Activated naive CD4-positive, alpha-beta T cell treated with anti-CD3 and anti-CD28 coated beads, Interleukin-2, amount 10 ng/mL, durations not matched to agents 7 days and 5 days (primary cell): ENCODE data around the gene TTF2.
A peak's percentile ranks its signal among the peaks of the same experiment; 100 is the strongest.
"Not testable (repeated sequence)": the region's sequence is repeated elsewhere in the genome, so short reads cannot be mapped to it uniquely, and the experiment has no call there.

Experiments
- CTCF ChIA-PET: fragments of 350-600 bp; sonication (Branson Sonifier 250); formaldehyde crosslinking; loops from one replicate; lab custom pipeline; 2021; ENCODE audit warnings: antibody characterized with exemption; lab: Charles Lee
- DNase-seq: peaks from one replicate; pipeline ENCODE4 v3.0.0-alpha.2; 2020
- H3K27ac Mint-ChIP-seq: one replicate; pipeline ENCODE4 v1.8.0; 2021; ENCODE audit warnings: mild to moderate bottlenecking, moderate library complexity, mixed read lengths
- H3K27me3 Mint-ChIP-seq: one replicate; pipeline ENCODE4 v1.8.0; 2021; ENCODE audit warnings: mild to moderate bottlenecking, mixed read lengths
- H3K36me3 Mint-ChIP-seq: one replicate; pipeline ENCODE4 v1.8.0; 2021; ENCODE audit warnings: mixed read lengths
- H3K4me1 Mint-ChIP-seq: one replicate; pipeline ENCODE4 v1.8.0; 2021; ENCODE audit warnings: mixed read lengths
- H3K4me3 Mint-ChIP-seq: one replicate; pipeline ENCODE4 v1.8.0; 2021; ENCODE audit warnings: mild to moderate bottlenecking, moderate library complexity, mixed read lengths
- H3K9me3 Mint-ChIP-seq: one replicate; pipeline ENCODE4 v1.8.0; 2021; ENCODE audit warnings: mixed read lengths

The TTF2 gene

DNA sequence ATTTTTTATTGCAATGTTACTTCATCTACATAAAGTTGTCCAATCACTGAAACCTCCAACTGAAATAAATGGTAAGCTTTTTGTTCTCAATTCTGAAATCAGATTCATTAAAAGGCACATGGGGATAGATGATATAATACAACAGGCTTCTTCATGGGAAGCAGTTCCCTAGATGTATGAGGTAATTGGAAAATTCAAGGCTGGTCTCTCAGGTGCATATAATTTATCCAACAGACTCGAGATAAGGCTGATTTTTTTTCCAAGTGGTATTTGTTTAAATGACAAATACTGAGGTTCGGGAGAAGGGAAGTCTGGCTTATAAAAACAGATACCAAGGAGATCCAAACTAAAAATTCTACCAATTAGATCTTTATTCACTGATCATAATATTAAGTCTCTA is 47.2 kb downstream of the TTF2 start:
- H3K4me3 Mint-ChIP-seq = no peak overlapping the region
- CTCF ChIA-PET = no interaction called here
- no peak overlapping the region for H3K27ac Mint-ChIP-seq
- no peaks in the 10 kb centered on the region for H3K27me3 Mint-ChIP-seq
- peaks cover 3% of the 10 kb centered on the region for H3K4me1 Mint-ChIP-seq
- no peaks in the 10 kb centered on the region for H3K9me3 Mint-ChIP-seq
- no peak for DNase-seq
- peaks cover 43% of the 10 kb centered on the region for H3K36me3 Mint-ChIP-seq

DNA sequence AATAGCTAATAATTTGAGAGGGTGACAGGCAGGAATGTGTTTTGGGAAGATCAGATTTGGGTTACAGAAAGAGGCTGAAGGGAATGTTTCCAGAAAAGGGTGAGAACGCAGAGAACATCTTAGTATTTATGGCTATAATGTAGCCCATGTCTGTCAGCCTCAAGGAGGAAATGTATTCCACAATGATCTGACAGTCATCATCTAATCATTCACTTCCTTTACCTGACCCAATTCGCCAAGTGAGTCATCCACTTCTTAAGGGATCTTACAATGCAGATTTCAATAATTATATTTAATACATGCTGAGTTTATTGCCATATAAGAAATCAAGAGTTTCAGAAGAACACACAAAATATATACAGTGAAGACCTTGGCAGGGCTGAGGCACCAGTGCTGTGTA is 50.6 kb downstream of the TTF2 start:
- H3K4me3 Mint-ChIP-seq = no peak overlapping the region
- H3K36me3 Mint-ChIP-seq = peaks cover 17% of the 10 kb centered on the region
- CTCF ChIA-PET = interaction anchor here (1.1 to 1.2 kb wide), 2 partner anchors 11 to 17 kb away, joined by 4 to 6 read pairs; no protein-coding TSS in a partner anchor
- no peaks in the 10 kb centered on the region for H3K27me3 Mint-ChIP-seq
- peak overlapping the region; percentile 3 for H3K27ac Mint-ChIP-seq
- peaks cover 3% of the 10 kb centered on the region for H3K4me1 Mint-ChIP-seq
- DNase-seq = no peak
- H3K9me3 Mint-ChIP-seq = no peaks in the 10 kb centered on the region

DNA sequence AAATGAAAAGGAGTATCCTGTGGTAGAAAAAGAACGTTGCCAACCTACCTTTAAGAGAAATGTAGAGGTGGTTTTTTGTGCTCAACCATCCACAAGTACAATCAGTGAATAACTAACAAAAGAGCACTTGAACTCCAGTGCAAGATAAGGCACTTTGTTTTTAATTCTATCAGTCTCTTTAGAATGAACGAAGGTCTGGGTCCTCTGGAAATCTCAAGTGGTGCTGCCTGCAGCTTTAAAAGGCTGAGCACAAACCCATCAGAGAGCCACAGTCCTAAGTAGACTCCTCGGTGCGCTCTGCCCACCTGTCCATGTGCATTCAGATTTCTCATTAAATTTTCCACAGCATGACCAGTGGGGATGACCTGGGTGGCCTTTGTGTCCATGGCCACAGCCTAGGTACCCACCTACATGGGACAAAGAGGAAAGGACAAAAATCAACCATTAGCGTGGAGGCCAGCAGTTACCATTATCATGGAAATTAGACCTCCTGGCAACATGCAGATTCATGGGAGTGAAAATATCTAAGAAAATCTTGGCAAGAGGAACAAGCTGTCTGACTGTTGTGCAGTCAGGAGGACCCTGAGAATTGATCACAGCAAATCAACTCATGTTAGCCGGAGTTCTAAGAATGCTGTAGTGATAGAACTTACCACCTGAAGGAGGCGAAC is 52.1 kb downstream of the TTF2 start:
- peaks cover 4% of the 10 kb centered on the region for H3K36me3 Mint-ChIP-seq
- H3K4me1 Mint-ChIP-seq = peaks cover 3% of the 10 kb centered on the region
- DNase-seq = no peak
- CTCF ChIA-PET = no interaction called here
- no peaks in the 10 kb centered on the region for H3K9me3 Mint-ChIP-seq
- H3K27me3 Mint-ChIP-seq = peaks cover 5% of the 10 kb centered on the region
- H3K27ac Mint-ChIP-seq = no peak overlapping the region
- no peak overlapping the region for H3K4me3 Mint-ChIP-seq

DNA sequence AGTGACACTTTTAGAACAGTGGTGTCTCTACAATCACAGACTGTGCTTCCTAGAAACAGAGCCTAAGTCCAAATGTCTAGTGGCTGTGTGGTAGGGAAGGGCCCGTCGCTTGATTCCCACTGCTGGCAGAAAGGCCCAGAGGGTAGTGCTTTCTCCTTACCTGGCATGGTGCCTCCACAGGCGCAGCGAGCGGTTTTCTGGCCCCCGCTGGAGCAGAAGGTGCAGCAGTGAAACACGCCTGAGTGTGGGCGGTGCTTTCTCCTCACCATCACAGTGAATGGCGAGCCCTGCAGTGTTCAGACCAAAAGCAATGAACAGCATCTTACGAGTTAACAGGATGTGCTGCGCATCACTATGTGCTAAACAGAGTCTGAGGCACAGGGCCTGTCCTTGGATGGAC is 53.1 kb downstream of the TTF2 start:
- CTCF ChIA-PET = interaction anchor here (1.8 kb wide), 1 partner anchor 9 kb away, joined by 8 read pairs; no protein-coding TSS in a partner anchor
- Mint-ChIP-seq H3K4me3 (no peak overlapping the region), H3K36me3 (no peaks in the 10 kb centered on the region), H3K9me3 (no peaks in the 10 kb centered on the region), H3K27ac (no peak overlapping the region), H3K27me3 (peaks cover 5% of the 10 kb centered on the region), H3K4me1 (peaks cover 3% of the 10 kb centered on the region)
- no peak for DNase-seq

DNA sequence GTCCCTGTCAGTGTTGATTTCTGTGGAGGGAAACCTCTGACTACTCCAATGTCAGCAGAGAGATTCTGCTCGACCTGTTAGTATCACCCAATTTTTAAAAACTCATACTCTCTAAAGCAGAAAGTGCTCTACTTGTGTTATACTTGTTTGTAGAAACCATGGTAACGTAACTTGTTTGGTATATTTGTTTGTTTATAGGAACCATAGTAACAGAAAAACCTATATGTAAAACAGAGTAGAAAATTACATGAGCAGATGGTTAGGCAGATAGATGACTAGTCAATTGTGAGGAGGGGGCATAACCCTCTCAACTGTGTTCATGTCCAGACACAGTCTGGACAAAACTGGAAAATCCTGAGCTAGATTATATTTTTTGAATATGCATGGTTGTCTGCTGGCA is 54.8 kb downstream of the TTF2 start:
- DNase-seq = no peak
- no peak overlapping the region for H3K27ac Mint-ChIP-seq
- H3K27me3 Mint-ChIP-seq = peaks cover 5% of the 10 kb centered on the region
- H3K9me3 Mint-ChIP-seq = no peaks in the 10 kb centered on the region
- H3K4me3 Mint-ChIP-seq = no peak overlapping the region
- no peaks in the 10 kb centered on the region for H3K36me3 Mint-ChIP-seq
- CTCF ChIA-PET = interaction anchor here (1.4 to 1.8 kb wide), 2 partner anchors 8 to 14 kb away, joined by 6 to 8 read pairs; no protein-coding TSS in a partner anchor
- no peaks in the 10 kb centered on the region for H3K4me1 Mint-ChIP-seq

DNA sequence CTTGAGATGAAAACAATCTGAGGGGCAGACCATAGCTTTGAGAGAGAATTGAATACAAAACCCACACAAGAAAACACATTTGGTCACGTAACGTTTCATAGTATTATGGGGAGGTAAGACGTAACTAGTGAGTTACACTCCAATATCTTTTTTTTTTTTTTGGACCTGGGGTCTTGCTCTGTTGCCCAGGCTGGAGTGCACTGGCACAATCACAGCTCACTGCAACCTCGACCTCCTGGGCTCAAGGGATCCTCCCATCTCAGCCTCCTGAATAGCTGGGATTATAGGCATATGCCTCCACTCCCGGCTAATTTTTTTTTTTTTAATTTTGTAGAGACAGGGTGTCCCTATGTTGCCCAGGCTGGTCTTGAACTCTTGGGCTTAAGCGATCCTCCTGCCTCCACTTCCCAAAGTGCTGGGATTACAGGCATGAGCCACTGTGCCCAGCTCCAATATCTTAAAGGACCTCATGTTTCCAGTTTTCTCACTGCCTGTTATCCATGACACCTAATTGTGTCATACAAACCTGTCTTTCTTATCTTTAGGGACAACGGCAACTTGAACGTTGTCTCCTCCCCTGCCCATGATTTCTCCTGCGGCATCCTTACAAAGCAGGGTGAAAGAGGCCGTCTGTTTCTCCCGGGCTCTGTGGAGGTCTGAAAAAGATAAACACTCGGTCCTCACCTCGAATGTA is 56.1 kb downstream of the TTF2 start:
- DNase-seq = no peak
- H3K27ac Mint-ChIP-seq = no peak overlapping the region
- peaks cover 13% of the 10 kb centered on the region for H3K27me3 Mint-ChIP-seq
- H3K4me3 Mint-ChIP-seq = no peak overlapping the region
- H3K4me1 Mint-ChIP-seq = no peaks in the 10 kb centered on the region
- H3K9me3 Mint-ChIP-seq = no peaks in the 10 kb centered on the region
- CTCF ChIA-PET = interaction anchor here (0.6 to 1.4 kb wide), 3 partner anchors 12 to 60 kb away, joined by 3 to 6 read pairs (median 5); no protein-coding TSS in a partner anchor
- H3K36me3 Mint-ChIP-seq = no peaks in the 10 kb centered on the region

DNA sequence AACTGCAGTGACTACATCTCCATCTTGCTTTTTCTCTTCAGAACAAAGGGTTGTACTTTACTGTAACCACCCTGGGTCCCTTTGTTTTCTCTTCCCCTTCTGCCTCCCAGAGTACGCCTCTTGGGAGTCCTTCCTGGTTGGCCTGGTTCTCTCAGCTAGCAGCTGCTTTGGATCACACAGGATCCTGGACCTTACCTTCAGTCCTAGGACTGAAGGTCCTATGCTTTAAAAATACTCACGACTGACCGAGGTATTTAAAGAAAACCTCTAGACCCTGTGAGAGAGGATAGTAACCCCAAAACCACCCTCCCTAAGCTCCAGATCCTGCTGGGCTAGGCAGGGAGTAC is 56.6 kb downstream of the TTF2 start:
- Mint-ChIP-seq H3K9me3 (no peaks in the 10 kb centered on the region), H3K36me3 (no peaks in the 10 kb centered on the region), H3K4me3 (no peak overlapping the region), H3K4me1 (no peaks in the 10 kb centered on the region), H3K27me3 (peaks cover 18% of the 10 kb centered on the region), H3K27ac (no peak overlapping the region)
- no peak for DNase-seq
- CTCF ChIA-PET = no interaction called here

DNA sequence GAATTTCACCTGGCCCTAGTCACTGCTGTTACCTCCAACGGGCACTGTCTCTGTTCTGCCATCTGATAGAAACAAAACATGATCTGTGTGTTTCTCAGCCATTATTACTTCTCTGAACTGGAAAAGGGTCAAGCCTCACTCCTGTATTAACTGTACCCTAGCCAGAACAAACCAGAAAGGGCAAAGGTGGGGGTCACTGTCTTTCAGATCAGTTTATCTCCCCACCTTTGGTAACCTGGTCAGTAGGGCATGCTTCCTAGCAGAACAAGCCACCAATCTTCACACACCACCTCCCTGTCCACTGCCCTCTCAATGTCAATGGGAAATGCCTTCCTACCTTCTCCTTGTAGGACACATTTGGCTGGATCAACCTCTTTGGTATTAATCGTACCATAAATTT is 57.6 kb downstream of the TTF2 start:
- Mint-ChIP-seq H3K4me1 (peaks cover 1% of the 10 kb centered on the region), H3K36me3 (no peaks in the 10 kb centered on the region), H3K27ac (no peak overlapping the region), H3K27me3 (peaks cover 28% of the 10 kb centered on the region), H3K4me3 (no peak overlapping the region), H3K9me3 (no peaks in the 10 kb centered on the region)
- no peak for DNase-seq
- CTCF ChIA-PET = no interaction called here

DNA sequence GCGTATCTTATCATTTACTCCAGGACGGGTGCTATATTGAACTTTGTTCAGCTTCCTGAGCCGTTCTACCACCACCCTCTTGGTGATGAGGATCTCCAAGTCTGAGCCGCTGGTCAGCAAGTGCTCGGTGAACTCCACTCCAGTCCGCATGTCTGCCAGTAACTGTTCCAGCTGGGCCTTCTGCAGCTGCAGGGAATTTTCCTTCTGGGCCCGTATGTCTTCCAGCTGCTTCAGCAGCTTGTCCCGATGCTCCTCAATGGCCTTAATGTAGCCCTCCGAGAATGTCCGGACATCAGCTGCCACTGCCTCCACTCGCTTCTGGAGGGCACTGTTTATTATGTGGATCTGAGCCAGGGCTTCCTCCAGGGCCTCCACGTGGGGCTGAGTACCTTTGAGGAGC is 58.0 kb downstream of the TTF2 start:
- Mint-ChIP-seq H3K9me3 (no peaks in the 10 kb centered on the region), H3K27ac (peak overlapping the region; percentile 13), H3K4me1 (peaks cover 3% of the 10 kb centered on the region), H3K27me3 (peaks cover 29% of the 10 kb centered on the region), H3K36me3 (no peaks in the 10 kb centered on the region), H3K4me3 (no peak overlapping the region)
- CTCF ChIA-PET = no interaction called here
- DNase-seq = no peak

DNA sequence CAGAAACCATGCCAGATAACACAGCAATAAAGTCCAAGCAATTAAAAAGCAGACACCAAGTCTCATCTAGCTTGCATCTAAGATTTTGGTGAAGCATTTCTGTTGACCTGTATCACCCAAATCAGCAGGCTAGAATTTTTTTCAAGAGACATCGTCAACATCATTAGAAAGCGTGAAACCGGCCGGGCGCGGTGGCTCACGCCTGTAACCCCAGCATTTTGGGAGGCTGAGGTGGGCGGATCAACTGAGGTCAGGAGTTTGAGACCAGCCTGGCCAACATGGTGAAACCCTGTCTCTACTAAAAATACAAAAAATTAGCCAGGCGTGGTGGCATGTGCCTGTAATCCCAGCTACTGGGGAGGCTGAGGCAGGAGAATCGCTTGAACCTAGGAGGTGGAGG is 59.0 kb downstream of the TTF2 start:
- H3K4me1 Mint-ChIP-seq, H3K9me3 Mint-ChIP-seq, H3K4me3 Mint-ChIP-seq: not testable (repeated sequence)

DNA sequence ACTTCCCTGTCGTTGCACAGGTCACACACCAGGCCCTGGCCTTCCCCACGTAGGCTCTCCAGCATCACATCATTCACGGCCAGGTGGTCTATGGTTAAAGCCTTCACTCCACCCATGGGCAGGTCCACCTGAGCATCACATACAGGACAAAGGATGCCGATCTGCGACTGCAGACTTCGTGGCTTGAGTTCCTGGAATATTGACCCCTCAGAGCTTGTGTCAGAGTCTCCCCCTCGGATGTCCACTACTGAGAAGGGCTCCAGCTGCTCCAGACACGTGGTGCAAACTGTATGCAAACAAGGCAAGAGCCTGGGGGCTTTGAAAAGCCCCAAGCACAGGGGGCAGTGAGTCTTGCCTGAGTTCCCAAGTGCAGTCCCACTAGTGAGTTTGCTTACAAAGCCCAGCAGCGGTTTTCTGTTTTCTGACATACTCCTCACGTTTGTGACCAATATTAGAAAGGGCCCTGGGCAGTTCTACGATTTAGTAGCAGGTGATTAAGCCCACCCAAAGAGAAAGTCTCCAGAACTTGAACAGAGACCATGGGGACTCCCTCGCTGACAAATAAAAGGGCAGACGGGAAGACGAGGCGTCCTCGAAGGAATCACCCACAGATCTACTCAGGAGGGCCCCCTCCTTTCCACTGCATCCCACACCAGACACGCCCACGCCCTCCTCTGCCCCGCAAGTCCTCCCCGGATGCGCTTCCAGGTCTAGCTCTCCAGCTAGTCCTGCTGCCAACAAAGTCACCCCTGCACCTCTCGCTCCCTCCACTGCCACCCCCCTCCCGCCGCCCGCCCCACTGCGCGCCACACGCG is 60.9 kb downstream of the TTF2 start:
- Mint-ChIP-seq H3K36me3 (no peaks in the 10 kb centered on the region), H3K27ac (no peak overlapping the region), H3K4me3 (peak overlapping the region; percentile 78), H3K9me3 (no peaks in the 10 kb centered on the region), H3K4me1 (peaks cover 5% of the 10 kb centered on the region), H3K27me3 (peaks cover 29% of the 10 kb centered on the region)
- CTCF ChIA-PET = interaction anchor here (2.5 kb wide), 1 partner anchor 8 kb away, joined by 10 read pairs; no protein-coding TSS in a partner anchor
- DNase-seq = no peak

More for the DNA sequence above, 59.0 kb downstream of the TTF2 start:
- not testable (repeated sequence) for H3K27ac Mint-ChIP-seq, DNase-seq, H3K36me3 Mint-ChIP-seq
- H3K27me3 Mint-ChIP-seq = peaks cover 29% of the 10 kb centered on the region
- CTCF ChIA-PET = interaction anchor here (0.7 to 2.5 kb wide), 4 partner anchors 10 to 550 kb away, joined by 3 to 10 read pairs (median 4); no protein-coding TSS in a partner anchor

DNA sequence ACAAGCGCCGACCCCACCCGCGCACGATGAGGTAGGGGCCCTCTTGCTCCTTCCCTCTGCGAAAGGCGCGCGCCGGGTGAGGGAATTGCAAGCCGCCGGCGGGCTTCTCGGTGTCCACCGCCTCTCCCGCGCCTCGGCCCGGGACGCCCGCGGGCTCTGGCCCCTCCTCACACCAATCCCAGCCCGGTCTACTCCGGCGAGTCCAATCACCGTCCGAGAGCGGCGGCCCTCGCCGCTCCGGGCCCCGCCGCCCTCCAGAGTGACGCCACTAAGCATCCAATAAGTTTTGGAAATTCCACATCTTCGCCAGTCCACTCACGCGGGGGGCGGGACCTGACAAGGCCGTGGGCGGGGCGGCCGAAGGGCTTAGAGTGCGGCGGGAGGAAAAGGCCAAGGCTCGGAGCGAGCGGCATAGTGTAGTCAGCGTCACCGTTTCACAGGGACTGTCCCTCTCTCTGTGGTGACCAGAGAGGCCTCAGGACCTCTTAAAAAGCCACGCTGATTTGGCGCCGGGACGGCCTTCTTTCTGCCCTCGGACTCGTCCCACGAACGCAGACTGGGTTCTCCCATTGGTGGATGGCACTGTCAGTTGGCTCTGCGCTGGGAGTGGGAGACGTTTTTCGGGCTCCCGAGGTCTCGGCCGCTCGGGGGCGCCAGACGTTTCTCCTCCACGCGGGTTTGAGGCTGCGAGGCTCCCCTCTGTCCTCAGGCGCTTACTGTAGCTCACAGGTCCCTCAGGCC is 61.6 kb downstream of the TTF2 start, which contains the start of gene TRIM45:
Gene TRIM45, minus strand, starts transcription at position 161 of the 741 bp plus-strand sequence. CDS start 548 bp downstream, outside the sequence.
- H3K9me3 Mint-ChIP-seq = no peaks in the 10 kb centered on the region
- H3K4me3 Mint-ChIP-seq = peak within 1 kb of the TSS; percentile 78
- peak within 1 kb of the TSS; percentile 3 for H3K27ac Mint-ChIP-seq
- DNase-seq = peak; percentile 90
- peaks cover 5% of the 10 kb centered on the region for H3K4me1 Mint-ChIP-seq
- CTCF ChIA-PET = interaction anchor here (0.7 to 1.7 kb wide), 4 partner anchors 8 to 55 kb away, joined by 4 to 8 read pairs (median 4); no protein-coding TSS in a partner anchor
- H3K27me3 Mint-ChIP-seq = peaks cover 30% of the 10 kb centered on the region
- H3K36me3 Mint-ChIP-seq = no peaks in the 10 kb centered on the region

DNA sequence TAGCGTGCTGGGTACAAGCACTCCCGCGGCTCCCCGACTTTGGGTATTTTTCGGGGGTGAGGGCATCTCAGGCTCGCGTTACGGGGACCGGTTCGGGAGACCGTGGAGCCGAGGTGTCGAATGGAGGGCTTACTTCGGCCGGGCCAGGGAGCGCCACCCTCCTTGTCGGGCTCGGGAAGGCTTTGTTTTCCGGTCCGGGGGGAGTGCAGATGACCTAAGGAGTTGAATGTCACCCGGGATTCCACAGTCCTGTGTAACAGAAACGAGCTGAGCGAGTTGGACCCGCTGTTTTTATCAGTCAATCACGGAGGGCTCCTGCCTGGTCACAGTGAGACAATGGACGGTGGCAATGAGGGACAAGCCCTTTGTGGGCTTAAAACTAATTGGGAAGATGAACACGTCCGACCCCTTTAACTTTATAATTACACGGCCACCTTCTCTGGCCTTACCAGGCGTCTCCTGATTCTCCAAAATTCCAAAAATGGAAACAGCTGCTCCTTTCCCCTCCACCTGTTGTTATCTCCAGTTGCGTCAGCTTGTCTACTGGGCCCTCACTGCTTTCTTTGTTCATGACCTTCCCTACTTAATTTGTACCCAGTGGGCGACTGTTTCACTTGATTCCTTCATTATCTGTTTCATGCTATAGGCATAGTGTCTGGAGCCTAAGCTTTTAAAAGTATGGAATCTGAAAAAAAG is 62.4 kb downstream of the TTF2 start:
- Mint-ChIP-seq H3K4me3 (peak overlapping the region; percentile 78), H3K36me3 (no peaks in the 10 kb centered on the region), H3K27me3 (peaks cover 31% of the 10 kb centered on the region), H3K9me3 (no peaks in the 10 kb centered on the region), H3K27ac (no peak overlapping the region), H3K4me1 (peaks cover 5% of the 10 kb centered on the region)
- CTCF ChIA-PET = interaction anchor here (0.7 to 1.7 kb wide), 4 partner anchors 9 to 56 kb away, joined by 4 to 8 read pairs (median 4); no protein-coding TSS in a partner anchor
- no peak for DNase-seq
